ENCODE results near the gene OSGIN1.

The OSGIN1 gene

GRCh38 chr16:83973581-83974385 lies 20.7 kb downstream of the OSGIN1 start:
- no peak for DNase-seq

DNA sequence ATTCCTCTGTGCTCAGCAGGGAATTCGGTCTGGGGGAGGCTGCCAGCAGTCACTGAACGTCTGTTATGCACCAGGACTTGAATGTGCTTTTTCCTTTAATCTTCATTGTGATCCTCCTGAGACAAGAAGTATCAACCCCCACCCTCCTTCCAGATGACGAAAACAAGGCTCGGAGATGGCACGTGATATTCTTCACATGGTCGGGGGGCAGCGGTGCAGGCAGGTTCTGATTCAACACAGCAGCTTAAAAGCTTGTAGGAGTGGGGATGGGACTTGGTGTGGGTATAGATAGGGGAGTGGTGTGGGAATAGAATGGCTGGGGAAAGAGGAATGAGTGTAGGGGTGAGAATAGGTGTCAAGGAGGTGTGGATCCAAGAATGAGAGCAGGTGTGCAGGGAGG lies 21.4 kb downstream of the OSGIN1 start:
- no peak for DNase-seq

GRCh38 chr16:83975590-83976260 lies 22.7 kb downstream of the OSGIN1 start:
- DNase-seq = no peak

GRCh38 chr16:83977056-83977815 lies 24.2 kb downstream of the OSGIN1 start:
- no peak for DNase-seq

DNA sequence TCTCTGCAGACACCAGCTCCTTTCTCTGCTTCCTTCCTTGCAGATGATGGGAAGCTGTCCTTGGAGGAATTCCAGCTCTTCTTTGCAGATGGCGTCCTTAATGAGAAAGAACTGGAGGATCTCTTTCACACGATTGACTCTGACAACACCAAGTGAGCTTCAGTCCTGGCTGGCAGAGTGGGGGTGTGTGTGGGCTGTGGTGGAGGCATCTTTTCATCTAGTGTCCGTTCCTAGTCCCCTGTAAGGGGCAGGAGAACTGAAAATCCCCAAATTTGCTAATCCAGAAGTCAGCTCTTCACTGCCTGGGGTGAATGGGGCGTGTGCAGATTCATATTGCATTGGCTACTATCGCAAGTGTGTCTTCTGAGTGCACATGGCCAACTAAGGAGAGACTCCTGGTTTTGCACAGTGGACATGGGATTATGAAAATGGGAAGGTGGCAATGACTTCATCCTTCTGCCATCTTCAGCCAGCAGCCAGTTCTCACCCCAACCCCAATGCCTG lies 25.4 kb downstream of the OSGIN1 start:
- DNase-seq = no peak

- no peak for DNase-seq
Measured at GRCh38 chr16:83979441-83979840, 26.4 kb downstream of the OSGIN1 start.

GRCh38 chr16:83980794-83981193 lies 27.8 kb downstream of the OSGIN1 start:
- no peak for DNase-seq

- no peak for DNase-seq
Measured at GRCh38 chr16:83981799-83982198, 28.8 kb downstream of the OSGIN1 start.

GRCh38 chr16:83983491-83983890 lies 30.5 kb downstream of the OSGIN1 start:
- DNase-seq = no peak

- DNase-seq = no peak
Measured at GRCh38 chr16:83989300-83989699, 36.3 kb downstream of the OSGIN1 start.

- no peak for DNase-seq
Measured at GRCh38 chr16:83990492-83990891, 37.5 kb downstream of the OSGIN1 start.

DNA sequence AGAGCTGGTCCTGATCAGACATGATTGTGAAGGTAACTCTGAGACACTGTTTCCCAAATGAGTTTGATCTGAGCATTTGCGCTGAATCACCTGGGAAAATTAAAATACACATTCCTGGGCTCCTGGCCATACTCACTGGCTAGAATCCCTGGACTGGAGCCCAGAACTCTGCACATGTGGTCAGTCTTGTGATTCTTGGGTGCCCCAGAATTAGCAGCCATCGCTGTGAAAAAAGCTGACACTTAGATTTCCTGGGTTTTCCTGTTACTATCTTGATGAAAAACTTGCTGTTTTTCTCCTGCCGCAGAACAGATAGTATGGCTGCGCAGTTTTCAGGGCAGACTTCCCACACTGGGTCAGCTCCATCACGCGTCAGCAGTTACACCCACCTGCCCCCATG lies 39.6 kb downstream of the OSGIN1 start:
- no peak for DNase-seq

DNA sequence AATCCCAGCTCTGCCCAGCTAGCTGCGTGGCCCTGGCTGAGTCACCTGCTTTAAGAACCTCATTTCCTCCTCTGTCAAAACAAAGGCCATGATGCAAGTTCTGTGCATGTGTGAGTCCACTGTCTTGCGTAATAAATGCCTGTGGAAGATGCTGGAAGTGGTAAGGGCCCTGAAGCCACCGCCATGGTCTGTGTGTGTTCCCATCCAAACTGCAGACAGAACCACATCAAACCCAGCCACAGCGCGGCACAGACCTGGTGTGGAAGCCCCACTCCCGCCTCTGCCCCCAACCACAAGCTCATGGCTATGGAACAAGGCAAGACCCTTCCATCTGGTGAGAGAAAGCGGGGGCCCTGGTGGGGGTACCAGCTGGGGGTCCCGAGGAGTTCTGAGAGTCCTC lies 41.0 kb downstream of the OSGIN1 start:
- DNase-seq = no peak

DNA sequence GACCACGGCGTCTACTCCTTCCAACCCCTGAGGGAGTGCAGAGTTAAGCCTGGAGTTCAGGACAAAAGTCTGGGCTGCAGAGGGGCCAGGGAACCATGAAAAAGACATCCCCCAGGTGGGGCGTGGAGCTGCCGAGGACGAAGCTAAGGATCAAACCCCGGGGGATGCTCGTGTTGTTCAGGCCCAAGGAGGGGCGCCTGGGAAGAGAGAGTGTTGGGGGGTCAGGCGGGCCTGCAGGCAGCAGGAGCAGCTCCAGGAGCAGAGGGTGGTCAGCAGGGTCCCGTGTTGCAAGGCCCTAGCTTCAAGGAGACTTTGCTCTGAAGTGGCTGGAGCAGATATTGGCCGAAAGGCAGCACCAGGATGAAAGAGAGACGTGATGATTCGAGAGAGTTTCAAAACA lies 41.7 kb downstream of the OSGIN1 start:
- DNase-seq = no peak

DNA sequence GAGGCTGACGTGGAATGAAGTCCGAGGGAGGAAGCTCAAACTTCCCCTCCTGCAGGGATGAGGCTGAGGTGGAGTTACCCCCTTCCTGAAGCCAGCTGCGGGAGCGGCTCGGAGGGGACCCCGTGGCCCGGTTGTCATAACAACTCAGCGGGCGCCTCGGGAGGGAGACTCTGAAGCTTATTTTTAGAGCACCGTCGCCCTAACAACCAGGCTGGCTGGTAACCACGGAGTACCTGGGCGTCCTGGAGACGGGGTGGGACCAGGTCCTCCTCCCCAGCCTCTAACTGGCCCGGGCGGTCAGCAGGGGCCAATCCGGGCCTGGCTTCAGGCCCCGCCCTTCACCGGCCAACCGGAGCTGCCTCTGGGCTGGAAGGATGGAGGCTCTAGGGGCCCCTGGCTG lies 42.7 kb downstream of the OSGIN1 start:
- no peak for DNase-seq

GRCh38 chr16:83996481-83997252 lies 43.6 kb downstream of the OSGIN1 start:
- DNase-seq = no peak

DNA sequence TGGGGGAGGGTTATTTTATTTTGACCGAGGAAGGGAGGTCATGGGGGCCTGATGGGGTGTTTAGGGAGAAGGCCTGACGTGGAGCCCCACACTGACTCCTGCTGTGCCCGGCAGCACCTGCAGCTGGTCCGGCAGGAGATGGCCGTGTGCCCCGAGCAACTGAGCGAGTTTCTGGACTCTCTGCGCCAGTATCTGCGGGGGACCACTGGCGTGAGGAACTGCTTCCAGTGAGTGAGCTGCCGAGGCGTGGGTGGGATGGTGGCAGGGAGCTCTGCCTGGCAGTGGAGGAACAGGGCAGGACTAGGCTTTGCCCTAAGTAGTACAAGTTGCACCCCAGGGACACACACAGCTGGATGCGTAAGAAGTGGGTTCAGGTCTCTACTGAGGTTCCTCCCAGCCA lies 45.1 kb downstream of the OSGIN1 start:
- no peak for DNase-seq

GRCh38 chr16:84000989-84001642 lies 48.1 kb downstream of the OSGIN1 start:
- no peak for DNase-seq

DNA sequence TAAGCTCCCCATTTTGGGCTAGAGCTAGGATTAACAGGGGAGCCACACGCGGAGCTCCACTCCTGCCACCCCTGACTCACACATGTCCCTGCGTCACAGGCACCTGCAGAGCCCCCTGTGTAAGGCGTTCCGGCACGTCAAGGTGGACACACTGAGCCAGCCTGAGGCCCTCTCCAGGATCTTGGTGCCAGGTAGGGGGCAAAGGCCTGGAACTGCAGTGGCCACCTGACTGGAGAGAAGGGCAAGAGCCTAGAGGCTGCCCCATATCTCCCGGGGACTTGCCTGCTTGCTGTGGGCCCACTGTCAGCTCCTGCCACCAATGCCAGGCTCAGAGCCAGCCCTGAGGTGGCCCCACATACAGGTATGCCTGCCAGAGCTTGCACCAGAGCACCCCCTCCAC lies 48.7 kb downstream of the OSGIN1 start:
- no peak for DNase-seq

- DNase-seq = no peak
Measured at GRCh38 chr16:84003038-84003437, 50.0 kb downstream of the OSGIN1 start.

GRCh38 chr16:84004442-84004841 lies 51.4 kb downstream of the OSGIN1 start:
- DNase-seq = no peak

- DNase-seq = no peak
Measured at GRCh38 chr16:84005391-84005790, 52.4 kb downstream of the OSGIN1 start.
